Epidermal melanocyte (primary cell): Measurements from ENCODE around the gene PDE4D.

ENCODE experiments used
- DNase-seq: peaks from one replicate; pipeline ENCODE4 v3.0.0; 2011; ENCODE audit warnings: low spot score; ENCODE audit not compliant: insufficient read length

Gene PDE4D

GRCh38 chr5:59893429-59894227, at the start of gene PDE4D:
Gene PDE4D, minus strand, starts transcription at chr5:59893726.
- peak; percentile 78 for DNase-seq

GRCh38 chr5:59937633-59938032, 44.1 kb upstream of the PDE4D start:
- no peak for DNase-seq

GRCh38 chr5:59923465-59923864, 29.9 kb upstream of the PDE4D start:
- no peak for DNase-seq

GRCh38 chr5:59922220-59922619, 28.7 kb upstream of the PDE4D start:
- DNase-seq, result no peak

GRCh38 chr5:59921816-59922215, 28.3 kb upstream of the PDE4D start:
- DNase-seq, result no peak

- no peak for DNase-seq
Observed at GRCh38 chr5:59919484-59919883, 26.0 kb upstream of the PDE4D start.

GRCh38 chr5:59917121-59917520, 23.6 kb upstream of the PDE4D start:
- no peak for DNase-seq

- DNase-seq, result no peak
Observed at GRCh38 chr5:59905188-59905587, 11.7 kb upstream of the PDE4D start.

- DNase-seq, result no peak
Observed at GRCh38 chr5:59897075-59897474, 3.5 kb upstream of the PDE4D start.

- DNase-seq, result no peak
Observed at GRCh38 chr5:59891962-59892643, 1.4 kb downstream of the PDE4D start.

- no peak for DNase-seq
Observed at GRCh38 chr5:59887274-59887673, 6.3 kb downstream of the PDE4D start.

GRCh38 chr5:59874675-59875074, 18.9 kb downstream of the PDE4D start:
- no peak for DNase-seq

- DNase-seq, result peak; percentile 44
Observed at GRCh38 chr5:59873113-59873512, 20.4 kb downstream of the PDE4D start.

GRCh38 chr5:59866661-59867060, 26.9 kb downstream of the PDE4D start:
- no peak for DNase-seq

- no peak for DNase-seq
Observed at GRCh38 chr5:59864718-59865117, 28.8 kb downstream of the PDE4D start.

- DNase-seq, result no peak
Observed at GRCh38 chr5:59863777-59864176, 29.7 kb downstream of the PDE4D start.

- DNase-seq, result no peak
Observed at GRCh38 chr5:59856358-59856757, 37.2 kb downstream of the PDE4D start.

- no peak for DNase-seq
Observed at GRCh38 chr5:59850766-59851165, 42.8 kb downstream of the PDE4D start.

- DNase-seq, result no peak
Observed at GRCh38 chr5:59847586-59847985, 45.9 kb downstream of the PDE4D start.

- DNase-seq, result no peak
Observed at GRCh38 chr5:59845730-59846129, 47.8 kb downstream of the PDE4D start.

GRCh38 chr5:59843511-59844213, 49.9 kb downstream of the PDE4D start:
- no peak for DNase-seq

- DNase-seq, result no peak
Observed at GRCh38 chr5:59842999-59843398, 50.5 kb downstream of the PDE4D start.
